Activated effector memory CD4-positive, alpha-beta T cell treated with Interleukin-2 at 50 U/mL for 16 hours (primary cell): Measurements from ENCODE around the gene TCHP.
A peak's percentile ranks its signal among the peaks of the same experiment; 100 is the strongest.
"Not testable (repeated sequence)": the region's sequence is repeated elsewhere in the genome, so short reads cannot be mapped to it uniquely, and the experiment has no call there.

Experiments
- DNase-seq: peaks from one replicate; pipeline ENCODE4 v3.0.0-alpha.2; 2020

Gene TCHP

DNA sequence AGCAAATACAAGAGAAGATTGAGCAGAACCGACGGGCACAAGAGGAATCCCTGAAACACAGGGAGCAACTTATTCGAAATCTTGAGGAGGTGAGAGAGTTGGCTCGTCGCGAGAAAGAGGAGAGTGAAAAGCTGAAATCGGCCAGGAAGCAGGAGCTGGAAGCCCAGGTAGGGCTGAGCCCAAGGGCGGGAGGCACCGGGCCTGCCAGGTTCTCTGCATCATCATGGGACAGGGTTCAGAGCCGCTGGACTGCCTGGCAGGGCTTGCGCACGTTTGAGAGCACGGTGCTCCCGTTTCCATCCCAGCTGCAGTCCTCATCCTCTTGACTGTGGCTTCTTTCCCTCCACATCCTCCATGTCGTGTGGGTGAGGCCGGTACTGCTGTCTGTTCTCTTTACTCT, 14.4 kb downstream of the TCHP start:
- no peak for DNase-seq

DNA sequence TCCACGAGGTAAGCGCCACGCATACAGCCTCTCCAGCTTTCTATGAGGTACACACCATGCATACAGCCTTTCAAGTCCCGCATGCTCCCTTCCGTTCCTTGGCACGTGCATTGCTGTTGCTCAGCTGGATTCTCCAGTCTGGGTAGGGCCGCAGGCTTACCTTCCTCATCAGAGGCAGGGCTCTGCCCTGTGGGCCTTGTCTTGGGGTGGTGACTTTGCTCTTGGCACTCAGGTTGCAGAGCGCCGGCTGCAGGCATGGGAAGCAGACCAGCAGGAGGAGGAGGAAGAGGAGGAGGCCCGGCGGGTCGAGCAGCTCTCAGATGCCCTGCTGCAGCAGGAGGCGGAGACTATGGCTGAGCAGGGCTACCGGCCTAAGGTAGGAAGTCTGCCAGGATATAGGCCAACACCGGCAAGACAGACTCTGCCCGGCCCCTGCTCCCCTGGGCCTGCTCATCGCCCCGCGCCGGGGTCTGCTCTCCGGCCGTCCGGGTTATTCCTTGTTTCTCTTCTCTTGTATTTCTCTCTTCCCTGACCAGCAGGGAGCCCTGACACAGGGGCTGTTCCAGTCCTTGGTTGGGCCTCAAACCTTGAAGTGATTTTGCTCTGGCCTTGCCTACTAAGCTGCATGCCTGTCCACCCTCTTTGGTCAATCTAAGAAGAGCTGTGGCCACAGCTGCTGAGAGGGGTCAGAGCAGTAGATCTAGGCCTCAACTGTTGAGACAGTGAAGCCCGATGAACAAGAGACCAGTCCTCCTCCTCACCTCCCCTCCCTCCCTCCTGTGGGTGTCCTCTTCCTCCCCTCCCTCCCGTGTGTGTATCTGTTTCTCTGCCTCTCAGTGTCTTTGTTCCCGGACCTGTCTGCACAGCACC, 15.3 kb downstream of the TCHP start:
- no peak for DNase-seq

DNA sequence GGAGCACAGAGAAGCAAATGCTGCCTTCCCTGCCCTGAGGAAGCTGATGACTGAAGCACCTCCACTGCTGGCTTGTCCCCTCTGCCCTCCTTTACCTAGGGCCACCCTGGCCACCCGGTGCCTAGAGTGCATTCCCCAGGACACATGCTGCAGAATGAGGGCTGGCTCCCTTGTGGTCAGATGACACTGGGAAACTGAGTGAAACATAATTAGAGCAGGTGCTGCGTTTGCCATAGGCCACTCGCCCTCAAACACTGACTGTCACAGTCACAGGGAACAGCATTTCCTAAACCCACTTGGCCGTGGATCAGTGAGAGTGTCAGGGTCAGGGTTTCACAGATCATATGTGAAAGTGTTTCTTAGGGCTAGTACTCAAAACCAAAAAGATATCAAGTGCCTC, 16.0 kb downstream of the TCHP start:
- no peak for DNase-seq

DNA sequence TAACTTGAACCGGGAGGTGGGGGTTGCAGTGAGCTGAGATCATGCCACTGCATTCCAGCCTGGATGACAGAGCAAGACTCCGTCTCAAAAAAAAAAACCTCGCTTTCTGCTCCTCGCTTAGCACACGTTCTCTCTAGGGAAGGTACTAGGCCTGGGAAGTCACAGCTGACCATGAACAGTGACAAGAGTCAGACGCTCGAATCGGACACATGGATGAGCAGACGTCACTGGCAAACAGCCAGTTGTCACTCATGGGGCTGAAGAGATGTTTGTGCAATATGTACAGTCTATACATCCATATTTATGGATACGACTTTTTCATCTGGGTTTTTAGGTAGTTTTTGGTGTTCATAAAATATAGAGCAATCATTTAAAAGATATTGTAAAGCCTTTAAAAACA, 19.4 kb downstream of the TCHP start:
- DNase-seq = no peak

DNA sequence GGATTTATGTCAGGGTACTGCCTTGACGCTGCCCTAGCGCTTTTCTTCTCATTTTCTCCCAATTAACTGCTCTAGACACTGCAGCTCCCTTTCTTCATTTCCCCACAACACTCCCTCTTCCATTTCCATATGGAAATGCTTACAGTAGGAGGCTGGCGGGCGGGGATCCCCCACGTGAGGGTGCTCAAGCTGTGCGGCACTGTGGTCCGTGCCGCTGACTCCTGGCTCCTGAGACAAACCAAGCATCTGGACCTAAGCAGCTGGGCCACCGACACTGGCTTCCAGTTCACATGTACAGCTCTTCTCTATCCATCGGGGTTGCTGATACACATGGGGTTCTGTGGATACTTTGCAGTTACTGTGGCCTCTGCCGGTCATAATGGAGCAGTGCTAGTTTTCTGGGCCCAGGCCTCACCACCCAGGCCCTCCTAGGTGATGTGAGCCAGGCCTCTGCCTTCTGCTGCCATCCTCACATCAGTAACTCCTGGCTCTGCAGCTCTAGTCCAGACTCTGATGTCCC, 20.2 kb downstream of the TCHP start:
- no peak for DNase-seq

DNA sequence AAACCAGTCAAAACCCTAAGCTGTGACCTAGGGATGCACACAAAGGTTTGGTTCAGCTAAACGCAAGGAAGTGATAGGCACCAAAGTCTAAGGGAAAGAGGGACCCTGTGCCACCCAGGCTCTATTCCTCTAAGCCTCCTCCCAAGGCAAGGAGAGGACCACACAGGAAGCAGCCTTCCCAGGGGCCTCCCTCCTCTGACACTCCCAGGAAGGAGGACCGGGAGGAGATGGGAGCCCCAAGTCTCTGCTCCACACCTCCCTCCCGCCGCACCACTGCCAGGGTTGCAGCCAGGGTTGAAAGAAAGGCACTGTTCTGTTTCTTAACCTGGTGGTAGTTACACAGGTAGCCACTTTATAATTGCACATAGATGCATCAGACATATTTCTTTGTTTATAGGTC, 21.9 kb downstream of the TCHP start:
- no peak for DNase-seq

DNA sequence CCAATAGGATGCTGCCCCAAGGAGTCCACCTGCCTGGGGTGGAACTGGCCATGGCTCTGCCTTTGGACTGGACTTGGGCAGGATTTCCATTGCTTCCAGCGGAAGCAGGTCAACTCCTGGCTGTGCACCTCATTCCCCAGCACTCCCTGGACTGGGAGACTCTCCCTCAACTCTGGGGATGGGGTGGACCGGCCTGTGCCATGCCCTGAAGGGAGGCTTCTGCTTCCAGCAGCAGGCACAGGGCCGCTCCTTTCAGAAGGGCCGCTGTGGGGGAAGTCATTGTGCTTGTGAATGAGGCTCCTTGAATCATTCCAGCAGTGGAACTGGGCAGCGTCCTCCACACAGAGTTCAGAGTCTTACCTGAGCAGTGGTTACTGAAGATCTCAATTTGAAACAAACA, 23.0 kb downstream of the TCHP start:
- DNase-seq = no peak

DNA sequence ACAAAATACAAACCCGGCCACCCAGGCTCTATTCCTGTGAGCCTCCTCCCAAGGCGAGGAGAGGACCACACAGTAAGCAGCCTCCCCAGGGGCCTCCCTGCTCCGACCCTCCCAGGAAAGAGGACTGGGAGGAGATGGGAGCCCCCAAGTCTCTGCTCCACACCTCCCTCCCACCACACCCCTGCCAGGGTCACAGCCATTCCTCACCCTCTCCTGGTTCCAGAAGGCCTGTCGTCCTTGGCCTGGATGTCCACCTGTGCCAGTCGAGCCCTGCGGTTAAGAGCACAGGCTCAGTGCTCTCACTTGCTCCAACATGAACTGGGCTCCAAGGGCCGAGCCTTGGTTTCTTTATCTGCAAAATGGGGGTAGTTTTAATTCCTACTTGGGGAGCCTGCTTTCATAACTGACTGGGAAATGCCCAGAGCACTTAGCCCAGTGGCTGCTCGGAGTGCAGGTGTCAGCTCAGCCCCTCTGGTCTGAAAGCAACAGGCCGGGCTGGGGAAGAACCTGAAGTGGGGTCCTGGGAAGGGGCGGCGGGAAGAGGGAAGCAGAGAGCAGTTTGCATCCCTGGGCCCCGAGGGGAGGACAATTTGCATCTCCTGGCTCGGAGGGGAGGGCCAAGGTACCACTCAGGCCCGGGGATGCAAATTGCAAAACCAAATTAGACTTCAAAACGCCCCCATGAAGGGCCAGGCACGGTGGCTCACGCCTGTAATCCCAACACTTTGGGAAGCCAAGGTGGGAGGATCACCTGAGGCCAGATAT, 23.6 kb downstream of the TCHP start:
- DNase-seq = no peak

DNA sequence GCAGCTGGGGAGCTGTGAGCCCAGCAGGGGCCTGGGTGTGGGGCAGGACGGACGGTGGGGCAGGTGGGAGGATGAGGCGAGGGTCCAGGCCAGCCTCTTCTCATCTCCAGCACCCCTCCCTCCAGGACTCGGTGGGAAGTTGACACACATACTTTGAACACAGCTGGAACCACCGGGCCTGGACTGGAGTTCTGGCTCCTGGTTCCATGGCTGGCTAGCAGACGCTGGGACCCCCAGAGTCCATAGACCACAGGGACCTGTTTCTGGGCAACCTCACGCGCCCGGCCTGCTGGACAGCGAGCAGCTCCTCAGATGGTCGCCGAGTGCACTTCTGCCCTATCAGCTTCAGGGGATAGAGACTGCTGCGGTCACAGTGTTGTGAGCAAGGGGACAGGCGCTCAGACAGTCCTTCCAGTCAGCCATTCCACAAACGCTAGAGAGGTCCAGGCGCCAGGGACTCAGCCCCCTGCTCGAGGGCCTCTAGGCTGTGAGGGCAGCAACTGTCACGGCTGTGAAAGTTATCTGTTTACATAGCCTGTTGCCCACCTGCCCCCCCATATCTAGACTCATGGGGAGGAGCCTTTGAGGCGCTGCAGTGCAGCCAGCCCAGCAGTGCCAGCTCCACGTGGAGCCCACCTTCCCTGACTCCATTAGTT, 25.2 kb downstream of the TCHP start:
- no peak for DNase-seq

DNA sequence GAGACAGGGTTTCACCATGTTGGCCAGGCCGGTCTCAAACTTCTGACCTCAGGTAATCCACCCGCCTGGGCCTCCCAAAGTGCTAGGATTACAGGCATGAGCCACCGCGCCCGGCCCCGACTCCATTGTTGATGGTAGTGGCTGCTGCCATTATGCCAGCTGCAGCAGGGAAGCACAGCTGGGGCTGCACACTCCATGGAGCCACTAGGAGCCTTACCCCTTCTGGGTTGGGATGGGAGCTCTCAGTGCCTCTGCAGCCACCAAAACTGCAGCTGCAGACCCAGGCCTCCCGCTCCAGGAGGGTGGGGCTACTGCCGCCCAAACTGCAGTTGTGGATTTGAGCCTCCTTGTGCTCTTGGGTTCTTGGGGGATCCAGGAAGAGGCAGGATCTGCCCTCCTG, 25.9 kb downstream of the TCHP start:
- DNase-seq = no peak

DNA sequence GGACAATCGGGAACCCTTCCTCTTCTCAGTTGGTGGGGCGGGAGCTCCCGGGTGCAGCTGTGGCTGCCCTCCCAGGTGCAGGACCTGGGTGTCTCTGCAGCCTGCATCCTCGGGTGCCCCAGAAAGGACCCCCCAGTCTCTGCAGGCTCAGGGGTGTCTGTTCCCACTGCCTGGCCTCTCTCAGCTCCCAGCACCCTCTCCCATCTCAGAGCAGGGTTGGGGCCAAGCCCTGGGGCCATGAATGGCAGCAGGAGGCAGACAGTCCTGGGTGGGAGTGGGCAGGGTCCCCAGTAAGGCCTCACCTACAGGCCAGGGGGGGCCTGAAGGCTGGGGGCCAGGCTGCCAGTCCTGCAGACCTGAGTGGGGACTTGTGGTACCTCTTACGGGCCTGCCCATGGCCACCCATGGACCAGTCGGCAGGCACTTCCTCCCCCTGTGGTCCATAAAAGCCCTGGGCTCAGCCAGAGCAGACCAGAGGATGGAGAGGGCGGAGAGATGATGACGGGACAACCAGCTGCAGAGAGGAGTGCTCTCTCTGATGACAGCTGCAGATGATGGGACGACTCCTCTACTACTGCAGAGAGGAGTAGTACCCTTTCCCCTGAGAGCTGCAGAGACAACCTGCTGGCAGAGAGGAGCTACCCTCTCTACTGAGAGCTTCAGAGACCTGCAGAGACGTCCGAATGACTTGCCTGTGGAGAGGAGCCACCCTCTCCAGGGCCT, 26.6 kb downstream of the TCHP start:
- DNase-seq = no peak

DNA sequence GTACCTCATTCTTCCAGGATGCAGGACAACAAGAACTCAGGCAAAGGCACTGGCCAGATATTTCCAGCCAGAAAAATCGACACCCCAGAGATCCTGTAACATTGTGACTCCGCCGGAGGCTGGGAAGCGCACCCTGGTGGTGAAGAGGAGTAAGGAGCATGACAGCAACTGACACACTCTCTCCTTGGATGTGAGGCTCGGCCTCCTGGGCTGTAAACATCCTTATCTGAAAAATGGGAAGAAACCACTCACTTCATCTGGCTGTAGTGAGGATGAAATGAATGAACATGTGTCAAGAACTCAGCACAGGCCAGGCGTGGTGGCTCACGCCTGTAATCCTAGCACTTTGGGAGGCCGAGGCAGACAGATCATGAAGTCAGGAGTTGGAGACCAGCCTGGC, 27.5 kb downstream of the TCHP start:
- peak; percentile 5 for DNase-seq

DNA sequence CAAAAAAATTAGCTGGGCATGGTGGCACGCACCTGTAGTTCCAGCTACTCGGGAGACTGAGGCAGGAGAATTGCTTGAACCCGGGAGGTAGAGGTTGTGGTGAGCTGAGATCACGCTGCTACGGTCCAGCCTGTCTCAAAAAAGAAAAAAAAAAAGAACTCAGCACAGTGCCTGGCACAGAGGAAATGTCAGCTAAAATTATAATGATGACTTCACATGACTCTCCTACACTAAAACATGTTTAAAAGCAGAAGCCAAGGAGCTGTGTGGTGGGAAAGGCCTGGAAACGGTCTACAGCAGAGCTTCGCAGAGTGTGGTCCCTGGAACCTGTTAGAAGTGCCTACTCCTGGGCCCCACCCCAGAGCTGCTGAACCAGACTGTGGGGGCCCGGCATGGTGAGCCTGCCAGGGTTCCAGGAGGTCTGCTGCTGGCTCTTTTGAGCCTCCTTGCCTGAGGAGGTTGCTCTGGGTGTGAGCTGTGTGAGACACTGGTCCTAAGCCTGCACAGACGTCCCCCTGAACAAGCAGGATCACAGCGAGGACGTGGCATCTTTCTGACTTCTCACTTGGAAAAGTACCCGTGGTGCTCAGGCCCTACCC, 28.1 kb downstream of the TCHP start:
- DNase-seq = no peak

DNA sequence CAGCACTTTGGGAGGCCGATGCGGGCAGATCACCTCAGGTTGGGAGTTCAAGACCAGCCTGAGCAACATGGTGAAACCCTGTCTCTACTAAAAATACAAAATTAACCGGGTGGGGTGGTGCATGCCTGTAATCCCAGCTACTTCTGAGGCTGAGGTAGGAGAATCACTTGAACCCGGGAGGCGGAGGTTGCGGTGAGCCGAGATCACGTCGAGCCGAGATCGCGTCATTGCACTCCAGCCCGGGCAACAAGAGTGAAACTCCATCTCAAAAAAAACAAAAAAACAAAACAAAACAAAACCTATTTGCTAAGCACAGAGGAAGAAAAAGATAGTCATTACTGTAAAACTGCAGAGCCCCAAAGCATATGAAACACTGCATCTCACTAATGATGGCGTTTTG, 29.3 kb downstream of the TCHP start:
- not testable (repeated sequence) for DNase-seq

DNA sequence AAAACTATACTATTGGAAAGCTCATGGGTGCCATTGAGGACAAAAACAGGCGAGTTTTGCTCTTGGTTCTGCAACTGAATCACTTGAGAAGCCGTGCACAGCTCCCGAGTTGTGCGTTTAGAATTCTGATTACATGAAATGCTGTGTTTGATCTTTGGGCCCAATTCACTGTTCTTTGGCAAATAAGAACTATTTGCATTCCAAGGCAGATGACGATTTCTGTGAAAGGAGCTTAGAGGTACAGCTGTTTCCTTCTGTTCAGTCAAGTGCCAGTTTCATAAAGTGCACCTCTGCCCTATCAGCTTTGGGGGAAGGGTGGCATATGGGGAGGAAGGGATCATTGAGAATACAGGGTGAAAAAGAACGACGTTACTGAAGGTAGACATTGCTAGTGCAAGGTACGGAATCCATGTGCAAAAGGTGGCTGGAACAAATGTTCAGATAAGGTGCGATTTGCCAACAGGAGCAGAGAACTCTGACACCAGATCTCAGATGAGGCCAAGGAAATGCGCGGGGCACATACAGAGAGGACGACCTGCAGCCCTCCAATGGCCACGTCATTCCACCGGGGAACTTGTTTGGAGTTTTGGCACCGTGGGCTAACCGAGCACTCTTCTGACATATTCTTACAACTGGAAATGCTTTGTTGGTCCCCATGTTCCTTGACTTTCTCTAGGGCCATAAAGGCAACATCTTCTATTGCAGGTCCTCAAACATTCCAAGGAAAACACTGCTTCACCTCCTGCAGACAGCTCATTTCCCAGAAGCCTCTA, 30.1 kb downstream of the TCHP start:
- DNase-seq = no peak

DNA sequence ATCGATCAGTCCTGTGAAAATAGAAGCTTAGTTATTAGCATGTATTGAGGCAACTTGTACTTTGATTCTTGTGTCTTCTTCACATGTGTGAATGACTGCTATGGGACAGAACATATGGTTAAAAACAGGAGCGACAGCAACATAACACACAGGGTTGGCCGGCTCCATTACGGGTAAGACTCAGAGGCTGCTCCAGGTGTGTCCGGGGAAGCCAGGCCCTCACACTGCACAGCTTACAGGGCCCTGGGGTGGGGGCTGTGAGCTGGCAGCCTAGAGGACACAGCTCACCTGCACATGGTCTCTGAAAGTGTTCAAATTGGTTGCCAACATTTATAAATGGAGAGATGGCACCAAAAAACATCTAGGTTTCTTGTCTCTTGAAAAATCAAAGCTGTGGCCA, 31.1 kb downstream of the TCHP start:
- no peak for DNase-seq

DNA sequence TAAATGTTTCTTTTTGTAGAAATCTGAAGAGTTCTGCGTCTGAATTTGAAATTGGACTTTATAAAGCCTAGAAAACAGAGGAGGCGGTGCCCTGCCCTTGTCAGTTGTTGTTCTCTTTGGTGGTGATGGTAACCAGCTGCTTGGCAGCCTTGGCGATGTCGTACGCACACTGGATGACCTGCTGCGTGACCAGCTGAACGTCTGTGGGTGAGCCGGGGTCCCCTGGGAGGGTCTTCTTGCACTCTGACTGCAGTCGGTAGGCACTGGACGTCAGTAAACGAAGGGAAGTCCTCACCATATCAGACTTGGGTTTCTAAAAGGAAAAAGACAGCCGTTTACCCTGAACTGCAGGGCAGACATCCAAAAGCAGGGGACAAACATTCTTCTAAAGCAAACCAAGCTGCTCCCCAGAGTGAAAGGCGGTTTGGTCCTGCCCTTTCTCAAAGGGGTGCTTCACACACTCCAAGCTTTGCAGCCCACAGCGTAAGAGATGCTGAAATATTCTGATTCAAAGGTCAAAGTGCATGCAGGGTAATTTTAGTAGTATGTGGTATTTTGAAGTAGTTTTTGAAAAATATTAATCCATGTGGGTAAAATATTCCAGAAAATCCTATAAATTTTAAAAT, 32.9 kb downstream of the TCHP start:
- DNase-seq = no peak

DNA sequence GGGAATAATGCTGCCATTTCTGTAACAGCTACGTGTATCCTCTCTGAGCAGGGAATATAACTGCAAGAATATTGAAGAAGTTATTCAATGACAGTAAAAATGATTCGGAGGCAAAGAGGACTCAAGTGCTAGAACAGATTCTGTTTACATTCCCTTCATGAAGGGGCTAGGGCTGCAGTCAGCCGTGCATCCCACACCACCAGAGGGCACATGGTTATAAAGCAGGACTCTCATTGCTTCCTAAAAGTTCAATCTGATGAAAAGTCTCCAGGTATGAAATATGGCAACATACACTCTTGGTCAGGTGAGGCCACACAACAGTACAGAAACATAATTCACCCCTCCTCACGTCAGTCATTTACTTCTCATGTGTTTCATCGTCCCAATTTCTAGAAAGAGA, 34.0 kb downstream of the TCHP start:
- no peak for DNase-seq

DNA sequence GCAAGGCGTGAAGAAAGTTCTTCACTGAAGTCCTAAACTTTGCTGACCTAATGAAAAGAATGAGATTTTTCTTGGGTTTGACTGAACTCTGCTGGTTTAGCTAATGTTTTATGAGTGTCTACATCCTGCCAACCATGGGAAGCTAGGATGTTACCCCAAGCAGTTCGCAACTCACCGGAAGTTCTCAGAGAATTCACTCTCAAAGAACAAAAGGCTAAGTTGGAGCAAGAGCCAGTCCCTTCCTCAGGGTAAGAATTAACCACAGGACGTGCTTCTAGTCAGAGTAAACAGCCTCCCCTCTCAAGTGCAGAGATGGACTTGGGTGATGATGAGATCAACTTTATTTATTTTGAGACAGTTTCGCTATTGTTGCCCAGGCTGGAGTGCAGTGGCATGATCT, 37.3 kb downstream of the TCHP start:
- DNase-seq = no peak

DNA sequence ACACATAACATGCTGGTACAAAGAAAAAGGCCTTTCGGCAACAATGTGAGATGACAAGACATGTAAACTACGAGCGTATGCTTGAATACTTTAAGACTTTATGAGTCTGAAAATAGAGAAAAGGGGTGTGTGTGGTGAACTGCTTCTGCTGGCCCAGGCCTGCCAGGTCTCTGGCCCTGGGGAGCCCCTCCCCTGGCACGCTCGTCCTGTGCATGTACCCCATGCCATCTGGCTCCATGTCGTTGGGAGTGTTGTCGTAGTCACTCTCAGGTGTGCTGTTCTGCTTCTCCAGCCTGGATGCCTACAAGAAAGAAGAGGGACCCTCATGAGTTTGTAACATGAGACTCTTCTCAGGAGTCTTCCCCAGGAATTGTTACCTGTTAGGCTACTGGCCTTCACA, 38.9 kb downstream of the TCHP start:
- no peak for DNase-seq

DNA sequence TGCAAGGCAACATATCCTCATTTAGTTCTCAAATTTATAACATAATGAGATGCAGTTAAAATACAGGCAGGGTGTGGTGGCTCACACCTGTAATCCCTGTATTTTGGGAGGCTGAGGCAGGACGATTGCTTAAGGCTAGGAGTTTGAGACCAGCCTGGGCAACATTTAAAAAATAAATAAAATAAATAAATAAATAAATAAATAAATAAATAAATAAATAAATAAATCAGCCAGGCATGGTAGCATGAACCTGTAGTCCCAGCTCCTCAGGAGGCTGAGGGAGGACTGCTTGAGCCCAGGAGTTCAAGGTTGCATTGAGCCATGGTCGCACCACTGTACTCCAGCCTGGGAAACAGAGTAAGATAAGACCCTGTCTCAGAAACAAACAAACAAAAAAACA, 39.4 kb downstream of the TCHP start:
- DNase-seq = no peak
